ENCODE data around the gene KLHDC7A. TPM values are rescaled to one million over a fixed set of nuclear protein-coding genes. Genes with fewer than 3 reads are reported as not detected.

KLHDC7A gene
- total and polyA plus RNA-seq, 2 donors (not counting 3 experiments of a cell fraction or from before 2014, with no cell fraction given), result not detected

- intact Hi-C loops (cut with micrococcal nuclease) (no loop called here), dilution Hi-C loops (cut with MboI; ENCODE audit: extremely low pct_ligation_motif_present, low sequenced_read_pairs) (no loop called here)
- Histone ChIP-seq H3K4me1 (ENCODE audit: control insufficient read depth, extremely low read depth, insufficient read depth, low read length) (no peaks in the 10 kb centered on the region), H3K79me2 (ENCODE audit: control insufficient read depth, insufficient read depth, low read length) (no peaks in the 10 kb centered on the region), H2AFZ (ENCODE audit: low read depth, low read length) (no peak overlapping the region), H3K4me3 (replicated peaks in 1 of 3; ENCODE audit: insufficient read depth in 1 of 3, low read depth in 1 of 3, low read length in 3 of 3) (no peak overlapping the region), H4K20me1 (replicated peaks; ENCODE audit: control insufficient read depth, extremely low read depth, insufficient read depth, low read length) (no peaks in the 10 kb centered on the region), H3K36me3 (ENCODE audit: control insufficient read depth in 2 of 2, extremely low read depth in 1 of 2, insufficient read depth in 2 of 2, low read length in 2 of 2) (no peaks in the 10 kb centered on the region), H3K4me2 (ENCODE audit: insufficient read depth, low read length) (no peak overlapping the region), H3K9me1 (replicated peaks; ENCODE audit: control insufficient read depth, extremely low read depth, insufficient read depth, low read length) (no peaks in the 10 kb centered on the region), H3K27ac (ENCODE audit: insufficient read depth, low read depth, low read length) (no peak overlapping the region), H3K27me3 (ENCODE audit: control insufficient read depth in 2 of 2, insufficient read depth in 2 of 2, low read length in 2 of 2) (no peaks in the 10 kb centered on the region), H3K9ac (replicated peaks; ENCODE audit: extremely low read depth, insufficient read depth, low read length) (no peak overlapping the region), H3K9me3 (replicated peaks; ENCODE audit: control insufficient read depth, insufficient read depth, low read length) (no peaks in the 10 kb centered on the region)
- FAIRE-seq, result no peak
- POLR2A ChIA-PET, result no interaction called here
- no TSS peak for BruUV-seq (replicated peaks)
- DNase-seq (ENCODE audit: low read depth, low spot score), result no peak
- TF ChIP-seq MYC (IDR thresholded peaks at IDR 0.05; ENCODE audit: low read depth, low read length) (no peak), GATA2 (IDR thresholded peaks at IDR 0.05; ENCODE audit: insufficient read depth, insufficient read length, low read depth, low read length) (no peak)
- CTCF ChIA-PET, result no interaction called here
Observed at GRCh38 chr1:18495635-18496034, 14.9 kb downstream of the KLHDC7A start.

- no peak for DNase-seq (ENCODE audit: low read depth, low spot score)
Observed at GRCh38 chr1:18496056-18496455, 15.3 kb downstream of the KLHDC7A start.

More at GRCh38 chr1:18496056-18496455, 15.3 kb downstream of the KLHDC7A start:
- no TSS peak for BruUV-seq (replicated peaks)
- Histone ChIP-seq H3K27ac (ENCODE audit: insufficient read depth, low read depth, low read length) (no peak overlapping the region), H3K27me3 (ENCODE audit: control insufficient read depth in 2 of 2, insufficient read depth in 2 of 2, low read length in 2 of 2) (no peaks in the 10 kb centered on the region), H2AFZ (ENCODE audit: low read depth, low read length) (no peak overlapping the region), H3K4me3 (replicated peaks in 1 of 3; ENCODE audit: insufficient read depth in 1 of 3, low read depth in 1 of 3, low read length in 3 of 3) (no peak overlapping the region), H3K79me2 (ENCODE audit: control insufficient read depth, insufficient read depth, low read length) (no peaks in the 10 kb centered on the region), H3K9ac (replicated peaks; ENCODE audit: extremely low read depth, insufficient read depth, low read length) (no peak overlapping the region), H4K20me1 (replicated peaks; ENCODE audit: control insufficient read depth, extremely low read depth, insufficient read depth, low read length) (no peaks in the 10 kb centered on the region), H3K4me1 (ENCODE audit: control insufficient read depth, extremely low read depth, insufficient read depth, low read length) (no peaks in the 10 kb centered on the region), H3K9me3 (replicated peaks; ENCODE audit: control insufficient read depth, insufficient read depth, low read length) (no peaks in the 10 kb centered on the region), H3K9me1 (replicated peaks; ENCODE audit: control insufficient read depth, extremely low read depth, insufficient read depth, low read length) (no peaks in the 10 kb centered on the region), H3K36me3 (ENCODE audit: control insufficient read depth in 2 of 2, extremely low read depth in 1 of 2, insufficient read depth in 2 of 2, low read length in 2 of 2) (no peaks in the 10 kb centered on the region), H3K4me2 (ENCODE audit: insufficient read depth, low read length) (no peak overlapping the region)
- ChIA-PET CTCF (no interaction called here), POLR2A (no interaction called here)
- intact Hi-C loops (cut with micrococcal nuclease), result no loop called here
- FAIRE-seq, result no peak
- TF ChIP-seq FOS (IDR thresholded peaks at IDR 0.05; ENCODE audit: borderline replicate concordance, insufficient read depth, low read length) (no peak), GATA2 (IDR thresholded peaks at IDR 0.05; ENCODE audit: insufficient read depth, insufficient read length, low read depth, low read length) (no peak), POLR2A (IDR thresholded peaks at IDR 0.05; ENCODE audit: low read depth, low read length) (no peak), CTCF (IDR thresholded peaks at IDR 0.05; ENCODE audit: extremely low read depth in 1 of 2, insufficient read depth in 1 of 2, low read depth in 1 of 2, low read length in 2 of 2) (no peak)
- dilution Hi-C loops (cut with MboI; ENCODE audit: extremely low pct_ligation_motif_present, low sequenced_read_pairs), result no loop called here

All from endothelial cell of umbilical vein (primary cell).